Measurements from ENCODE around the gene CPLX1.

DNA sequence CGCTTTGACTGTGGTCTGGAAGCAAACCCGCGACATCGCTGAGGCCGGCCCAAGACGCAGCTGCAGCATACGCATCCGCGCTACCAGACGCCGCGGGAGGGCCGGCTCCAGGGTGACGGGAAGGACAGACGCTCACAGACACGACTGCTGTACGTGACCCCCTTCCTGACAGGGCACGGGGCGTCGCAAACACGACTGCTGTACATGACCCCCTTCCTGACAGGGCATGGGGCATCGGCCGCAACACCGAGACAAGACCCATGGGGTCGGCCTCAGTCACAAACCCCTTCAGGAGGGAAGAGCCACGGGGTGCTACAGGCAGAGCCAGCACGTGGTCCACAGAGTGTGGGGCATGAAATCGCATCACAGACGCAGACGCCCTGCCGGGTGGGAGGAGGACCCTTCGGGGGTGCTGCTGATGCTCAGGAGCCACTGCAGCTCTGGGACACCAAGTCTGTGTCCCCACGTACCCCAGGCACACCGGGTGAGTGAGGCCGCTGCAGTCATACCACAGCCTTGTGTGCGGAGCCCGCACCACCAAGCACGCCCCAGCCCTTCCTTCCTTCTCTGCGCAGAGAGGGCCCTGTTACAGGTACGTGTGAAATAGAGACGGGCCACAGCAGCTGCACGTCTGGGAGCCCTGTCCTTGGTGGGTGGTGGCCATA is 38.7 kb upstream of the CPLX1 start:
- TF ChIP-seq, protein P1, sequence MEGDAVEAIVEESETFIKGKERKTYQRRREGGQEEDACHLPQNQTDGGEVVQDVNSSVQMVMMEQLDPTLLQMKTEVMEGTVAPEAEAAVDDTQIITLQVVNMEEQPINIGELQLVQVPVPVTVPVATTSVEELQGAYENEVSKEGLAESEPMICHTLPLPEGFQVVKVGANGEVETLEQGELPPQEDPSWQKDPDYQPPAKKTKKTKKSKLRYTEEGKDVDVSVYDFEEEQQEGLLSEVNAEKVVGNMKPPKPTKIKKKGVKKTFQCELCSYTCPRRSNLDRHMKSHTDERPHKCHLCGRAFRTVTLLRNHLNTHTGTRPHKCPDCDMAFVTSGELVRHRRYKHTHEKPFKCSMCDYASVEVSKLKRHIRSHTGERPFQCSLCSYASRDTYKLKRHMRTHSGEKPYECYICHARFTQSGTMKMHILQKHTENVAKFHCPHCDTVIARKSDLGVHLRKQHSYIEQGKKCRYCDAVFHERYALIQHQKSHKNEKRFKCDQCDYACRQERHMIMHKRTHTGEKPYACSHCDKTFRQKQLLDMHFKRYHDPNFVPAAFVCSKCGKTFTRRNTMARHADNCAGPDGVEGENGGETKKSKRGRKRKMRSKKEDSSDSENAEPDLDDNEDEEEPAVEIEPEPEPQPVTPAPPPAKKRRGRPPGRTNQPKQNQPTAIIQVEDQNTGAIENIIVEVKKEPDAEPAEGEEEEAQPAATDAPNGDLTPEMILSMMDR (optimal IDR thresholded peaks at IDR 0.05 in 1 of 3, IDR thresholded peaks at IDR 0.05 in 1 of 3, conservative IDR thresholded peaks at IDR 0.05 in 1 of 3; ENCODE audit: extremely low read depth in 1 of 3, insufficient read depth in 2 of 3, low read length in 3 of 3), result no peak
- no peak for TF ChIP-seq EZH2 (IDR thresholded peaks at IDR 0.05; ENCODE audit: low read length)

Data from keratinocyte (primary cell).